GM21423 (cell line): ENCODE results near the gene LPP.

Source experiments
- ATAC-seq: cut with Tn5 transposase; IDR thresholded peaks from one replicate; pipeline ENCODE4 v1.9.1; 2021; ENCODE audit warnings: mild to moderate bottlenecking, moderate library complexity; ENCODE audit not compliant: unreplicated experiment

The LPP gene

GRCh38 chr3:188884299-188885043, 730.5 kb downstream of the LPP start:
- no peak for ATAC-seq

- ATAC-seq: no peak
Observed at GRCh38 chr3:188888321-188889053, 734.5 kb downstream of the LPP start.

- ATAC-seq: no peak
Observed at GRCh38 chr3:188889054-188889491, 735.1 kb downstream of the LPP start.

- ATAC-seq: no peak
Observed at GRCh38 chr3:188890572-188891270, 736.8 kb downstream of the LPP start.

GRCh38 chr3:188899881-188900280, 745.9 kb downstream of the LPP start:
- ATAC-seq: no peak

DNA sequence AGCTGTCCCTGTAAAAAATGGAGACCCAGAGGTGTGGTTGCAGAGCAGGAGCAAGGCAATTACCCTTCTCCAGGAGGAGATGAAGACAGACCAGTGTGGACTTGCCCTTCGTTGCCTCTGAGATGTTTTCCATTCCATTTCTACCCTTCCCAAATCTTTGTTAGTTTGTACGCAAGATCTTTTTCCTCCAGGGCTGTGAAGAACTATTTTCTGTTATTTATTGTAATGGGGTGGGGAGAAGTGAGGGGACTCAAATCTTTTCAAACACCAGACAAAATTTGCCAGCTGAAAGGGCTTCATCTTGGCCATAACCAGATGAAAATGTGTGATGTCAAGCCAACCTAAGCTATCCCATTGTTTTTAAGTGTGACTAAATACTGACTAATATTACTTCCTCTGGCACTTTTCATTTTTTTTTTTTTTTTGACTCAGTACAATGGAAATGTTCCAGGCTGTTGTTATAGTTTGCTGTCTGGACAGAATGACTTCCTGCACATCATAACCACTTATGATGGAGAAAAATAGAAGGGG, 746.5 kb downstream of the LPP start:
- no peak for ATAC-seq

DNA sequence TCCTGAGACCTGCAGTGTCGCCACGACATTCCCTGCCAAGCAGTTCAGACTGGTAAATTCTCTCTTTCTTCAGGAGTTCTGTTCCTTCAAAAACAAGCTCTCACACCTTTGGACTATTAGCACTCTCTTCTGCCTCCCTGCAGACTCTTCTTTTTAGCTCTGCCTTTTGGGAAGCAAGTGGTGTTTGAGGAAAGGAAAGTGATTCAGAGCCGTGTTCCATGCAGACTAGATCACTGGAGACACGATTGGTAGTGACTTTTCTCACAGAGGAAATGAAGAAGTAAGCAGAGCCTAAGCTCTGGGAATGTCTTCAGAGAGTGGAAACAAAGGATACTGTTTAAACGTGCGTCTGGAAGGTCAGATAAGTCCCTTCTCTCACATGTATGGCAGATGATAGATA, 747.2 kb downstream of the LPP start:
- no peak for ATAC-seq

- ATAC-seq: no peak
Observed at GRCh38 chr3:188901671-188902287, 747.8 kb downstream of the LPP start.

- ATAC-seq: no peak
Observed at GRCh38 chr3:188904670-188905069, 750.7 kb downstream of the LPP start.

GRCh38 chr3:188905547-188905946, 751.6 kb downstream of the LPP start:
- no peak for ATAC-seq

DNA sequence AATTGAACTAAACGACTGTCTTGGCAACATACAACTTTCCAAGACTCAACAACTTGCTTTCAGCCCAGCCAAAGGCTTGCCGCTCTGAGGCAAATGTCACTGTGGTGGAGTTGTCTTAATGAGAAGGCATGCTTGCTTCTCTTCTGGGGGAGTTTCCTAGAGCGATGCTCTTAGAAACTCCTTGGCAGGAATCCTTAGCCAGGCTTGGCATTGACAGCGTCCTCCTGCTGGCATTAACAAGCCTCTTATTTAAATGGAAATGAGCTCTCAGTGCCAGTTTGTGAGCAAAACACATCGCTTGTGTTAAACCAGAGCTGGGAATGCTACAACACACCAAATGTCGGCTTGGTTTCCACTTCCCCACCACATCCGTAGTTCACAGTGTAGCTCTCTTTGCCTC, 752.3 kb downstream of the LPP start:
- no peak for ATAC-seq

- no peak for ATAC-seq
Observed at GRCh38 chr3:188908002-188908850, 754.3 kb downstream of the LPP start.

DNA sequence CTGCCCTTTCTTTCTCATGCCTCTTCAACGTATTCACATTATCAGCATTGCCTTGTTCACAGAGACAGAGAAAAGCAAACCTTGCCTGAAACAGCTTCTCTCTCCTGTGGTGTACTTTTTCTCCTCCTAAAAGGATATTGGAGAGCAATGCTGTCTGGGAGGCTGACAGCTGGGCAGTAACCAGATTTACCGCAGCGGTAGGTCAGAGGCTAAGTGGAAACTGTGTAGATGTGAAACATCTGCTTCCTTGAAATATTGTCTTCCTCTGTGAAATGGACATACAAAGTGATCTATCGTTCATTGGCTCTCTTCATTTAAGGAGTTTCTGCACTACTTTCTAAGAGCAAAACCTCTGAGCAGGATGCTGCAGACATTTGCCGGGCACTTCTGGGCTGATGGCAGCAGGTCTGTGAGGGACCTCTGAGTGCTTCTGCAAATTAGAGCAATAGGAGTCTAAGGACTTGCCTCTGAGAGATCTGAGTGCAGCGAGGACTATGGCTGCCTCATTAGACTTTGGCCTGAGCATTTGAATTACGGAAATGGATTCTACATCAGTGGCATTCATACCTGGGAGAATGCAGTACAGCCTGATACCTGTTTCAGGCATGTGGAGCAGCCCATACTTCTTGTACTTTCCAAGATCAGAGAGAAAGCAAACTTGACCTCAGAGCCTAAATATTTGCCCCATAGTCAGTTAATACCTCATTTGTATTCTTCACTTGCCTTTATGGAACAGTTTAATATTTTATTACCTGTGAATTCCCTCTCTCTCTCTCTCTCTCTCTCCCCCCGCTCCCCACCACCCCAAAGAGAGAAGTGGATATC, 757.3 kb downstream of the LPP start:
- no peak for ATAC-seq

GRCh38 chr3:188913084-188913483, 759.1 kb downstream of the LPP start:
- no peak for ATAC-seq

DNA sequence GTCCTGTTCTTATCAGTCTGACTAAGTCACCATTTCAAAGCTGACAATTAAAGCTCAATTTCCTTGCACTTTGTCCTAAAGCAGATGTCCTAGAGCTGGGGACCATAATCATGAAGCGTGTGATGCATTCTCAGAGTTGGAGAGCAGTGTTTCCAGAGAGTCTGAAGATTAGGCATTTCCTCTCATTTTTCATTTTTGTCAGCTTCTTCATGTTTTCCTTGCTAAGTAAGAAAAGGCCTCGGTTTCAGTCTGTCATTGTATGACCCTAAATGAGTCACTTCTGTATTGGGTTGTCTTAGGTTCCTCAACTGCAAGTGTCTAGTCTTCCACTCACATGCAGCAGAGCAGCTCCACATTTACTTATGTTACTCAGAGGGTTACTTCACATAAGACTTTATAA, 760.6 kb downstream of the LPP start:
- ATAC-seq: no peak

DNA sequence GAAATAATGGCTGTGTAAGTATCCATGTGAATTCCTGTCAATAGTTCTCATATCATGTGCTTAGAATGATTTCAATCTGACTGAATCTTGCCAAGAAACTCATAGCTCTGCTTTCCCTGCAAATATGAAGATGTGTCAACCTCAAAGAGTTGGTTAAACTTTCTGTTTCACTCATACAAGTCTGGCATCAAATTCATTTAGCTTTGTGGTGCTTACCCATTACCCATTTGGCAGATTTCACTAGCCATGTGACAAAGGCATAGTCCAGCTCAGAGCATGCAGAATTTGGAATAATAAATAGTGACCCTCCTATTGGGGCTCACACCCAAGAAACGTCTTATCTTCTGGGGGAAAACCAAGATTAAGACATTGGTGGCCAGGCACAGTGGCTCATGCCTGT, 761.2 kb downstream of the LPP start:
- ATAC-seq: no peak

- ATAC-seq: peak; percentile 60
Observed at GRCh38 chr3:188916934-188917401, 763.0 kb downstream of the LPP start.

DNA sequence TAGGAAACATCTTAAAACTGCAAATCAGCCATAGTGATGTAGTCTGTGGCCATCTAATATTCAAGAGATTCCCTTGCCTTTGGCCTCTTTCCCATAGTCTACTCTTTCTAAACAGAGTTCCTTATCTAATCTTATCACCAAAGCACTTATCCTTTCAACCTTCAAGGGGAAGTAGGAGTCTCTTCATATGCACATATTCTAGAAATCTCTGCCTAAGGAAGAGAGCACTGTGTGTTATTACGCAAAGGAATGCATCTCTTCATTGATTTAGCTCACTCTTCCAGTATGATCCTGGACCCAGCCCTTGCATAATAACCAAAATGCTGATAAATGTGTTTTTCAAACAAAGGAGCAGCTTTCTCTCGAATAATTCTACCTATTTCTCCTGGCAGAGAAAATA, 764.1 kb downstream of the LPP start:
- no peak for ATAC-seq

DNA sequence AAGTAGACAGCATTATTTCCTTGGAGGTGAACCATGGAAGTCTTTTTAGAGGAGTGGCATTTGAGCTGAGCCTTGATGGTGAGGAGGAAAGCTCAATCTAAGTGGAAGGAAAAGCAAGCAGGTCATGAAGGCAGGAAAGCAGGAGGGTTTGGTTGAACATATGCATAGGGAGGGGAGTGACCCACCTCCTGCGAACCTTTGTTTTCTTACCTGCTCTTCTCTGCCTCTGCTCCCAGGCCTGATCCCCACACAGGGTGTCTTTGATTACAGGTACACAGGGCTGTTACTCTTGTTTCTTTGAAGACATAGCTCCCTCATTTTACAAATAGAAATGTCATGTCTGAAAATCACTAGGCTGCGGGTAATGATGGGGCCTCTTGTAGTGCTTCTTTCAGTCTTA, 769.7 kb downstream of the LPP start:
- no peak for ATAC-seq
